OCI-LY7 (cell line): ENCODE data around the gene CTR9. TPM values are rescaled to one million over a fixed set of nuclear protein-coding genes. Genes with fewer than 3 reads are reported as not detected.

Experiments used
- BruUV-seq: library from RNA; stranded (reverse); fragments of 400-500 nt; replicated peaks from 2 replicates; lab custom pipeline; 2021; lab: Mats Ljungman, UMichigan
- CTCF ChIA-PET: fragments of 300-600 bp; sonication (Branson Sonifier 250); formaldehyde crosslinking; loops from one replicate; lab custom pipeline; 2022; ENCODE audit warnings: antibody characterized with exemption; ENCODE audit not compliant: unreplicated experiment; lab: Charles Lee
- POLR2A ChIA-PET: fragments of 300-600 bp; sonication (Branson Sonifier 250); formaldehyde crosslinking; loops from one replicate; lab custom pipeline; 2022; ENCODE audit warnings: antibody characterized with exemption; lab: Charles Lee
- DNase-seq: peaks from one replicate; pipeline ENCODE4 v3.0.0-alpha.2; 2015; ENCODE audit warnings: low spot score
- H2AFZ ChIP-seq: fragments of 200-600 bp; sonication (generic), shearing (Covaris generic); 2 replicates; pipeline ENCODE4 v1.6.1; 2014; ENCODE audit warnings: mild to moderate bottlenecking, antibody characterized with exemption, low read length, moderate library complexity
- H3K27ac ChIP-seq: fragments of 200-600 bp; sonication (generic); 2 replicates; pipeline ENCODE4 v1.5.1; 2014; ENCODE audit warnings: mixed run types, low read depth, mild to moderate bottlenecking, moderate library complexity, low read length, inconsistent platforms; ENCODE audit not compliant: poor library complexity, severe bottlenecking
- H3K36me3 ChIP-seq: fragments of 200-600 bp; sonication (generic); 2 replicates; pipeline ENCODE4 v1.6.1; 2014; ENCODE audit warnings: mild to moderate bottlenecking, antibody characterized with exemption, low read length, moderate library complexity, mixed read lengths; ENCODE audit not compliant: insufficient read depth
- H3K4me1 ChIP-seq: fragments of 200-600 bp; sonication (generic); 2 replicates; pipeline ENCODE4 v1.5.1; 2014; ENCODE audit warnings: mild to moderate bottlenecking, low read length; ENCODE audit not compliant: insufficient read depth, poor library complexity, severe bottlenecking
- H3K4me2 ChIP-seq: fragments of 200-600 bp; sonication (generic); 2 replicates; pipeline ENCODE4 v1.6.1; 2014; ENCODE audit warnings: mild to moderate bottlenecking, low read length
- H3K4me3 ChIP-seq: fragments of 200-600 bp; sonication (generic); 2 replicates; pipeline ENCODE4 v1.5.1; 2014; ENCODE audit warnings: mild to moderate bottlenecking, low read depth, low read length; ENCODE audit not compliant: poor library complexity, severe bottlenecking
- H3K79me2 ChIP-seq: fragments of 200-600 bp; sonication (generic); 2 replicates; pipeline ENCODE4 v1.6.1; 2016; ENCODE audit warnings: low read depth, mild to moderate bottlenecking, low read length, moderate library complexity, mixed read lengths; ENCODE audit not compliant: insufficient read depth
- H3K9me2 ChIP-seq: fragments of 200-600 bp; sonication (generic); 2 replicates; pipeline ENCODE4 v1.6.1; 2016; ENCODE audit warnings: mild to moderate bottlenecking, low read length, mixed read lengths; ENCODE audit not compliant: insufficient read depth
- H3K9me3 ChIP-seq: fragments of 200-600 bp; sonication (generic); 2 replicates; pipeline ENCODE4 v1.6.1; 2014; ENCODE audit warnings: mild to moderate bottlenecking, mixed run types, low read length, mixed read lengths
- H4K20me1 ChIP-seq: fragments of 200-600 bp; sonication (generic); 2 replicates; pipeline ENCODE4 v1.6.1; 2014; ENCODE audit warnings: mild to moderate bottlenecking, antibody characterized with exemption, low read length, moderate library complexity, mixed read lengths; ENCODE audit not compliant: insufficient read depth
- CTCF ChIP-seq: fragments of 200-600 bp; sonication (generic); conservative IDR thresholded peaks from 2 replicates; pipeline ENCODE4 v1.5.1; 2014; ENCODE audit warnings: mild to moderate bottlenecking, antibody characterized with exemption, low read length, moderate library complexity, mixed read lengths
- EZH2phosphoT487 ChIP-seq: fragments of 200-600 bp; sonication (generic); IDR thresholded peaks from 2 replicates; pipeline ENCODE4 v1.6.1; 2018; ENCODE audit warnings: low read depth, borderline replicate concordance, mild to moderate bottlenecking, mixed run types, antibody characterized with exemption, low read length, moderate library complexity, mixed read lengths
- intact Hi-C: fragments of 100-400 bp; cut with micrococcal nuclease; formaldehyde crosslinking; loops from one replicate; pipeline ENCODE4 v1.10.0; 2022; ENCODE audit not compliant: unreplicated experiment
- total RNA-seq, 2 experiments: library from RNA; depleted of rRNA in 1 of 2; stranded (reverse); fragments of >200 nt in 1 of 2; shearing (Covaris generic) in 1 of 2; gene quantifications; 2 replicates each; pipeline ENCODE4 v1.2.3, GENCODE V29; 2014 to 2022

CTR9 gene
- total RNA-seq, 2 experiments from 2014 or later: 15.3 to 29.5 TPM

- Histone ChIP-seq H2AFZ (peak within 1 kb of the TSS; percentile 82), H3K36me3 (peaks cover 46% of the 10 kb centered on the region), H3K27ac (peak within 1 kb of the TSS; percentile 87), H3K9me2 (no peaks in the 10 kb centered on the region), H3K9me3 (no peaks in the 10 kb centered on the region), H3K4me2 (peak within 1 kb of the TSS; percentile 99), H4K20me1 (peaks cover 11% of the 10 kb centered on the region; the same call in 1 of the 2 replicates), H3K79me2 (peaks cover 56% of the 10 kb centered on the region), H3K4me3 (peak within 1 kb of the TSS; percentile 94), H3K4me1 (peaks cover 40% of the 10 kb centered on the region)
- DNase-seq: peak; percentile 98
- POLR2A ChIA-PET: interaction anchor here (0.7 to 3.1 kb wide), 33 partner anchors 8 to 1072 kb away, joined by 3 to 63 read pairs (median 6); partner anchors contain the start of genes AMPD3, CTR9 and ZBED5
- TF ChIP-seq EZH2phosphoT487 (no peak), CTCF (no peak)
- BruUV-seq: no TSS peak
- CTCF ChIA-PET: interaction anchor here (0.5 to 1.7 kb wide), 5 partner anchors 14 to 125 kb away, joined by 3 to 6 read pairs (median 3); partner anchors contain the start of gene ZBED5
- intact Hi-C loops: loop anchor here (1.0 kb wide), 1 partner anchor 50 kb away; the partner anchor contains the start of gene ZBED5
These were observed 57.7 kb downstream of the CTR9 start, which contains the start of gene EIF4G2 for GRCh38 chr11:10808553-10809372. EIF4G2 (minus strand) TSS chr11:10808926.

- Histone ChIP-seq H2AFZ (peak overlapping the region; percentile 82), H3K4me2 (peak overlapping the region; percentile 99), H3K9me3 (no peaks in the 10 kb centered on the region), H3K79me2 (peaks cover 48% of the 10 kb centered on the region), H3K36me3 (peaks cover 38% of the 10 kb centered on the region), H3K4me1 (peaks cover 37% of the 10 kb centered on the region), H4K20me1 (peaks cover 11% of the 10 kb centered on the region; the same call in 1 of the 2 replicates), H3K4me3 (peak overlapping the region; percentile 94), H3K9me2 (no peaks in the 10 kb centered on the region), H3K27ac (peak overlapping the region; percentile 87)
- TF ChIP-seq EZH2phosphoT487 (no peak), CTCF (no peak)
- ChIA-PET POLR2A (interaction anchor here (0.5 to 3.1 kb wide), 34 partner anchors 7 to 1073 kb away, joined by 3 to 63 read pairs (median 6); partner anchors contain the start of genes AMPD3, CTR9 and ZBED5), CTCF (interaction anchor here (0.5 to 1.4 kb wide), 4 partner anchors 13 to 124 kb away, joined by 3 to 4 read pairs (median 3); no protein-coding TSS in a partner anchor)
- intact Hi-C loops: no loop called here
- peak; percentile 40 for DNase-seq
- TSS peak; percentile 79 for BruUV-seq
These were observed 58.5 kb downstream of the CTR9 start for GRCh38 chr11:10809373-10810160.
